GM21529 (cell line): ENCODE measurements around the gene STUB1.

ENCODE experiments used
- ATAC-seq: cut with Tn5 transposase; IDR thresholded peaks from one replicate; pipeline ENCODE4 v1.9.1; 2021; ENCODE audit not compliant: unreplicated experiment

Gene STUB1

GRCh38 chr16:724188-725040, 44.2 kb downstream of the STUB1 start:
- no peak for ATAC-seq

- no peak for ATAC-seq
Measured at GRCh38 chr16:725041-725376, 44.8 kb downstream of the STUB1 start.

GRCh38 chr16:725463-726187, 45.4 kb downstream of the STUB1 start:
- no peak for ATAC-seq

- ATAC-seq = no peak
Measured at GRCh38 chr16:726188-726437, 45.9 kb downstream of the STUB1 start.

GRCh38 chr16:726438-727290, 46.5 kb downstream of the STUB1 start, which contains the start of the genes CCDC78 and HAGHL:
TSS of gene CCDC78 (minus strand) at chr16:726443. CDS start at chr16:726367, 76 bp downstream.
TSS of gene HAGHL (plus strand) at chr16:727106. CDS start at chr16:727510, 404 bp downstream.
- peak; percentile 34 for ATAC-seq

- no peak for ATAC-seq
Measured at GRCh38 chr16:727291-727977, 47.2 kb downstream of the STUB1 start.

GRCh38 chr16:728131-728889, 48.1 kb downstream of the STUB1 start:
- ATAC-seq = peak; percentile 27

- no peak for ATAC-seq
Measured at GRCh38 chr16:728890-729744, 48.9 kb downstream of the STUB1 start.

GRCh38 chr16:729768-730665, 49.8 kb downstream of the STUB1 start:
- no peak for ATAC-seq

- ATAC-seq = no peak
Measured at GRCh38 chr16:730666-731509, 50.7 kb downstream of the STUB1 start.

- ATAC-seq = no peak
Measured at GRCh38 chr16:732332-732731, 52.1 kb downstream of the STUB1 start.
